Stimulated activated CD4-positive, alpha-beta T cell treated with anti-CD3 and anti-CD28 coated beads, TNF-alpha, amount 100 ng/mL, for 24 hours (primary cell): ENCODE results near the gene BCAN.
A peak's percentile ranks its signal among the peaks of the same experiment; 100 is the strongest.

Experiments used
- DNase-seq, 3 experiments: peaks; one replicate each; pipeline ENCODE4 v3.0.0-alpha.2; 2020; ENCODE audit warnings: low read depth in 3 of 3

BCAN gene

GRCh38 chr1:156676820-156677615, 35.1 kb downstream of the BCAN start, which contains the start of gene NES:
NES (minus strand) TSS chr1:156677407; CDS start chr1:156677264, 143 bp downstream.
- DNase-seq = no peak

GRCh38 chr1:156677616-156678596, 36.0 kb downstream of the BCAN start:
- DNase-seq = no peak

- DNase-seq = no peak
These were observed 38.1 kb downstream of the BCAN start for GRCh38 chr1:156680056-156680455.

- no peak for DNase-seq
These were observed 39.5 kb downstream of the BCAN start for GRCh38 chr1:156681196-156681960.

- no peak for DNase-seq
These were observed 40.4 kb downstream of the BCAN start for GRCh38 chr1:156682166-156682890.

- DNase-seq = no peak
These were observed 42.4 kb downstream of the BCAN start for GRCh38 chr1:156684227-156684782.

- DNase-seq = peak; percentile 48 to 72 (median 60)
These were observed 47.4 kb downstream of the BCAN start for GRCh38 chr1:156689035-156689952.

- DNase-seq = no peak
These were observed 48.2 kb downstream of the BCAN start for GRCh38 chr1:156689953-156690674.

GRCh38 chr1:156690675-156691036, 48.7 kb downstream of the BCAN start:
- no peak for DNase-seq

- no peak for DNase-seq
These were observed 49.3 kb downstream of the BCAN start for GRCh38 chr1:156691191-156691590.

GRCh38 chr1:156691665-156692440, 49.9 kb downstream of the BCAN start:
- no peak for DNase-seq

GRCh38 chr1:156692441-156692924, 50.6 kb downstream of the BCAN start:
- no peak for DNase-seq

- DNase-seq = no peak
These were observed 51.3 kb downstream of the BCAN start for GRCh38 chr1:156692925-156693847.

- DNase-seq = no peak
These were observed 52.2 kb downstream of the BCAN start for GRCh38 chr1:156693848-156694689.

- no peak for DNase-seq
These were observed 52.7 kb downstream of the BCAN start for GRCh38 chr1:156694690-156694962.

GRCh38 chr1:156696755-156697154, 54.8 kb downstream of the BCAN start:
- DNase-seq = no peak
